Caco-2 (cell line): ENCODE measurements around the gene IRF2BP2. TPM values are rescaled to one million over a fixed set of nuclear protein-coding genes. Genes with fewer than 3 reads are reported as not detected.

ENCODE experiments used
- BruUV-seq: library from RNA; stranded (reverse); fragments of 400-500 nt; replicated peaks from 2 replicates; lab custom pipeline; 2021; lab: Mats Ljungman, UMichigan
- CTCF ChIA-PET: fragments of 300-600 bp; sonication (Branson Sonifier 250); formaldehyde crosslinking; loops from one replicate; lab custom pipeline; 2022; ENCODE audit warnings: antibody characterized with exemption; lab: Charles Lee
- POLR2A ChIA-PET: fragments of 300-600 bp; sonication (Branson Sonifier 250); formaldehyde crosslinking; loops from one replicate; lab custom pipeline; 2022; ENCODE audit warnings: antibody characterized with exemption; lab: Charles Lee
- DNase-seq, 2 experiments: peaks; one replicate each; pipeline versions ENCODE4 v3.0.0 to v3.0.0-alpha.2; 2020 to 2022
- H3K27me3 ChIP-seq: replicated peaks from 2 replicates; pipeline ENCODE4 v1.6.0; 2011; ENCODE audit warnings: low read length; ENCODE audit not compliant: control insufficient read depth, insufficient read depth
- H3K36me3 ChIP-seq: 2 replicates; pipeline ENCODE4 v1.5.1; 2011; ENCODE audit warnings: low read length; ENCODE audit not compliant: control insufficient read depth, insufficient read depth
- H3K4me1 ChIP-seq: fragments of 250-450 bp; sonication (Bioruptor Pico); 2 replicates; pipeline ENCODE4 v1.5.1; 2020; ENCODE audit warnings: mild to moderate bottlenecking
- H3K4me3 ChIP-seq: 2 replicates; pipeline ENCODE4 v1.5.1; 2011; ENCODE audit warnings: low read depth, mild to moderate bottlenecking, control low read depth, low read length
- H3K9me3 ChIP-seq: fragments of 250-450 bp; sonication (Bioruptor Pico); 2 replicates; pipeline ENCODE4 v1.5.1; 2020; ENCODE audit warnings: mild to moderate bottlenecking, moderate library complexity
- H3K27ac Mint-ChIP-seq: one replicate; pipeline ENCODE4 v1.8.0; 2022; ENCODE audit warnings: mixed read lengths; ENCODE audit not compliant: unreplicated experiment
- H3K27me3 Mint-ChIP-seq: one replicate; pipeline ENCODE4 v1.8.0; 2022; ENCODE audit warnings: mixed read lengths; ENCODE audit not compliant: insufficient read depth, unreplicated experiment
- H3K36me3 Mint-ChIP-seq: one replicate; pipeline ENCODE4 v1.8.0; 2022; ENCODE audit warnings: mild to moderate bottlenecking, mixed read lengths; ENCODE audit not compliant: insufficient read depth, unreplicated experiment
- H3K4me1 Mint-ChIP-seq: one replicate; pipeline ENCODE4 v1.8.0; 2022; ENCODE audit warnings: low read depth, mixed read lengths; ENCODE audit not compliant: unreplicated experiment
- H3K4me3 Mint-ChIP-seq: one replicate; pipeline ENCODE4 v1.8.0; 2022; ENCODE audit warnings: mild to moderate bottlenecking, moderate library complexity, mixed read lengths; ENCODE audit not compliant: unreplicated experiment
- H3K9me3 Mint-ChIP-seq: one replicate; pipeline ENCODE4 v1.8.0; 2022; ENCODE audit warnings: mixed read lengths; ENCODE audit not compliant: unreplicated experiment
- intact Hi-C: fragments of 100-400 bp; cut with micrococcal nuclease; formaldehyde crosslinking; loops from one replicate; pipeline ENCODE4 v1.10.0; 2022; ENCODE audit not compliant: unreplicated experiment
- total RNA-seq: library from RNA; stranded (reverse); gene quantifications from 2 replicates; pipeline ENCODE4 v1.2.3, GENCODE V29; 2022
- TF ChIP-seq, protein P1 (sequence below), 2 experiments: fragments of 200-600 bp in 1 of 2; IDR thresholded peaks; 1 replicate in 1 of 2; 2 replicates in 1 of 2; pipeline versions ENCODE4 v1.5.1 to v1.8.0; 2011 to 2022; ENCODE audit warnings: antibody characterized with exemption in 1 of 2, control low read depth in 1 of 2, inconsistent platforms in 1 of 2, low read depth in 1 of 2, low read length in 1 of 2, mild to moderate bottlenecking in 1 of 2, moderate library complexity in 1 of 2; ENCODE audit not compliant: insufficient read depth in 1 of 2, severe bottlenecking in 1 of 2, unreplicated experiment in 1 of 2

IRF2BP2 gene
- total RNA-seq, 1 experiment from 2014 or later = 135 TPM

DNA sequence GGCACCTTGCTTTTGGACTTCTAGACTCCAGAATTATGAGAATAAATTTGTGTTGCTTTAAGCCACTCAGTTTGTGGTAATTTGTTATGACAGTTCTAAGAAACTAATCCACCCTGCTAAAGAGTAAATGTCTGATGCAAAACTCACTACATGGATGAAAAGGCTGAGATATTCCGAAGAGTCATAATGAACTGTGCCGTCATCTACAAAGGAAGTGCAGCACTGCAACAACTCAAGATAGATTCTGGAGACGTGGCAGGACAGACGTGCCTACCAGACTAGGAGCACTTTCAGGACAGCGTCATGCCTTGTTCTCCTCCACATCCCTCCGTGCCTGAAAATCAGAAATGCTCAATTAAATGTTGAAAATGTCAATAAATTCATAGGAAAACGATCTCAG lies 24.4 kb upstream of the IRF2BP2 start:
- TF ChIP-seq, protein P1, sequence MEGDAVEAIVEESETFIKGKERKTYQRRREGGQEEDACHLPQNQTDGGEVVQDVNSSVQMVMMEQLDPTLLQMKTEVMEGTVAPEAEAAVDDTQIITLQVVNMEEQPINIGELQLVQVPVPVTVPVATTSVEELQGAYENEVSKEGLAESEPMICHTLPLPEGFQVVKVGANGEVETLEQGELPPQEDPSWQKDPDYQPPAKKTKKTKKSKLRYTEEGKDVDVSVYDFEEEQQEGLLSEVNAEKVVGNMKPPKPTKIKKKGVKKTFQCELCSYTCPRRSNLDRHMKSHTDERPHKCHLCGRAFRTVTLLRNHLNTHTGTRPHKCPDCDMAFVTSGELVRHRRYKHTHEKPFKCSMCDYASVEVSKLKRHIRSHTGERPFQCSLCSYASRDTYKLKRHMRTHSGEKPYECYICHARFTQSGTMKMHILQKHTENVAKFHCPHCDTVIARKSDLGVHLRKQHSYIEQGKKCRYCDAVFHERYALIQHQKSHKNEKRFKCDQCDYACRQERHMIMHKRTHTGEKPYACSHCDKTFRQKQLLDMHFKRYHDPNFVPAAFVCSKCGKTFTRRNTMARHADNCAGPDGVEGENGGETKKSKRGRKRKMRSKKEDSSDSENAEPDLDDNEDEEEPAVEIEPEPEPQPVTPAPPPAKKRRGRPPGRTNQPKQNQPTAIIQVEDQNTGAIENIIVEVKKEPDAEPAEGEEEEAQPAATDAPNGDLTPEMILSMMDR (IDR thresholded peaks at IDR 0.05; ENCODE audit: insufficient read depth in 1 of 2, low read depth in 1 of 2, low read length in 1 of 2, severe bottlenecking in 1 of 2, unreplicated experiment in 1 of 2) = no peak
- Mint-ChIP-seq H3K4me3 (no peak overlapping the region), H3K4me1 (peaks cover 37% of the 10 kb centered on the region), H3K36me3 (peaks cover 4% of the 10 kb centered on the region), H3K9me3 (no peaks in the 10 kb centered on the region), H3K27ac (no peak overlapping the region), H3K27me3 (no peaks in the 10 kb centered on the region)
- no TSS peak for BruUV-seq
- H3K27me3 ChIP-seq = no peaks in the 10 kb centered on the region
- DNase-seq = no peak
- H3K4me3 ChIP-seq = no peak overlapping the region
- H3K36me3 ChIP-seq = no peaks in the 10 kb centered on the region
- no peaks in the 10 kb centered on the region for H3K9me3 ChIP-seq
- ChIA-PET POLR2A (no interaction called here), CTCF (no interaction called here)
- intact Hi-C loops = no loop called here
- peaks cover 48% of the 10 kb centered on the region for H3K4me1 ChIP-seq

DNA sequence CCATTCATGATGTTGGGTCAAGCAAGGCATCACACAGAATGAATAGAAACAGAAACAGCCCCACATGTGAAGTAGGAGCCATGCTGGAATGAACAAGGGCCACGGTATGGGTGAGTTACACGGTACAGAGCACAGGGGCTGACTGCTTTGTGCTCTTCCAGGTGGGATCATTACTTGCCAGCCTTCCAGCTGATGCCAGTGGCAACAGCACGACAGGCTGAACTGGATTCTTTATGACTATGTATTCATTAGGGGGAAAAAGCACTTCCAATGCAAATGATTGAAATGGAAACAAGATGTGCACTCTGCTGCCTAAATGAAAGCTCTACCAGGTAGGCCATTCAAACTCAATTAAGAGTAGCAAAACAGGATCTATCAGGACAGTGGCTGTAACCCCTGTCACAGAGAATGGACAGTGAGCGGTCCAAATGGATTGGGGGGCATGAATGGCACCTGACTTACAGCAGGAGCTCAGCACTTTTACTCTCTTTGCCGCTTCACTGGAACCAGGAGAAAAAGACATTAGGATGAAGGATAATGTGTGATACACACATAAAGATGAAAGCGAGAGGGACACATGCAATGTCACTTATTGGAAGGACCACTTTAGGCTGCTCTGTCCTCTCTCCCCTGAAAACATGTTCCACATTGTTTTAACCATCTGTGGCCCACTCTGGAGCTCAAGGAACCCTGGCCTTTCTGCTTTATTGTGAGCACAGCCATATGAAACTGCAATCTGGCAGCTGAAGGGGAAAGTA lies 23.4 kb upstream of the IRF2BP2 start:
- no peaks in the 10 kb centered on the region for H3K9me3 ChIP-seq
- no peaks in the 10 kb centered on the region for H3K27me3 ChIP-seq
- no peak for DNase-seq
- no TSS peak for BruUV-seq
- ChIA-PET POLR2A (no interaction called here), CTCF (no interaction called here)
- no peak overlapping the region for H3K4me3 ChIP-seq
- H3K27me3 Mint-ChIP-seq = no peaks in the 10 kb centered on the region
- H3K4me3 Mint-ChIP-seq = no peak overlapping the region
- H3K27ac Mint-ChIP-seq = peak overlapping the region; percentile 20
- TF ChIP-seq, protein P1 (IDR thresholded peaks at IDR 0.05; ENCODE audit: insufficient read depth in 1 of 2, low read depth in 1 of 2, low read length in 1 of 2, severe bottlenecking in 1 of 2, unreplicated experiment in 1 of 2) = no peak
- intact Hi-C loops = no loop called here
- H3K4me1 ChIP-seq = peaks cover 43% of the 10 kb centered on the region
- no peaks in the 10 kb centered on the region for H3K36me3 ChIP-seq
- no peaks in the 10 kb centered on the region for H3K36me3 Mint-ChIP-seq
- H3K9me3 Mint-ChIP-seq = no peaks in the 10 kb centered on the region
- H3K4me1 Mint-ChIP-seq = peaks cover 32% of the 10 kb centered on the region

GRCh38 chr1:234632225-234632624 lies 22.2 kb upstream of the IRF2BP2 start:
- Mint-ChIP-seq H3K4me1 (peaks cover 44% of the 10 kb centered on the region), H3K36me3 (peaks cover 5% of the 10 kb centered on the region), H3K9me3 (no peaks in the 10 kb centered on the region), H3K27ac (peak overlapping the region; percentile 76), H3K27me3 (no peaks in the 10 kb centered on the region), H3K4me3 (no peak overlapping the region)
- TF ChIP-seq, protein P1 (IDR thresholded peaks at IDR 0.05; ENCODE audit: insufficient read depth in 1 of 2, low read depth in 1 of 2, low read length in 1 of 2, severe bottlenecking in 1 of 2, unreplicated experiment in 1 of 2) = no peak
- intact Hi-C loops = no loop called here
- DNase-seq = no peak
- Histone ChIP-seq H3K4me1 (peaks cover 45% of the 10 kb centered on the region), H3K4me3 (no peak overlapping the region), H3K36me3 (no peaks in the 10 kb centered on the region), H3K27me3 (no peaks in the 10 kb centered on the region), H3K9me3 (no peaks in the 10 kb centered on the region)
- CTCF ChIA-PET = no interaction called here
- TSS peak; percentile 66 for BruUV-seq
- POLR2A ChIA-PET = interaction anchor here (0.8 to 1.5 kb wide), 2 partner anchors 15 to 20 kb away, joined by 3 to 9 read pairs; no protein-coding TSS in a partner anchor
